Measurements from ENCODE around the gene ELAPOR1.

DNA sequence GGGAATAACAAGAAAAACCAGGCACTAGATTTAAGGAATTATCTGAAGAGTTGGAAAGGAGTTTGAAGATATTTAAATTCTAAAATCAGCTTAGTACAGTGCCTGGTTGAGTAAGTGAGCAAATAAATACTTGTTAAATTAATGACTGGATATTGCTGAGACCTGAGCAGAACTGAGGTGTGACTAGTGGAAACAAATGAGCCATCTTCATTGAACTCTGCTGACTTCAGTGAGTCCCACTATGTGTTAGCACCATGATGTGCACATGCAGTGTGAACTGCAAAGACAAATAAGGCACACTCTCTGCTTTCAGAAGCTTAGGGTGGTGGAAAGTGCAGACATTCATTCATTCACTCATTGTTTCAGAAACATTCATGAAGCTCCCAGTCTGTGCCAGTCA is 48.7 kb downstream of the ELAPOR1 start:
- TF ChIP-seq, protein P1, sequence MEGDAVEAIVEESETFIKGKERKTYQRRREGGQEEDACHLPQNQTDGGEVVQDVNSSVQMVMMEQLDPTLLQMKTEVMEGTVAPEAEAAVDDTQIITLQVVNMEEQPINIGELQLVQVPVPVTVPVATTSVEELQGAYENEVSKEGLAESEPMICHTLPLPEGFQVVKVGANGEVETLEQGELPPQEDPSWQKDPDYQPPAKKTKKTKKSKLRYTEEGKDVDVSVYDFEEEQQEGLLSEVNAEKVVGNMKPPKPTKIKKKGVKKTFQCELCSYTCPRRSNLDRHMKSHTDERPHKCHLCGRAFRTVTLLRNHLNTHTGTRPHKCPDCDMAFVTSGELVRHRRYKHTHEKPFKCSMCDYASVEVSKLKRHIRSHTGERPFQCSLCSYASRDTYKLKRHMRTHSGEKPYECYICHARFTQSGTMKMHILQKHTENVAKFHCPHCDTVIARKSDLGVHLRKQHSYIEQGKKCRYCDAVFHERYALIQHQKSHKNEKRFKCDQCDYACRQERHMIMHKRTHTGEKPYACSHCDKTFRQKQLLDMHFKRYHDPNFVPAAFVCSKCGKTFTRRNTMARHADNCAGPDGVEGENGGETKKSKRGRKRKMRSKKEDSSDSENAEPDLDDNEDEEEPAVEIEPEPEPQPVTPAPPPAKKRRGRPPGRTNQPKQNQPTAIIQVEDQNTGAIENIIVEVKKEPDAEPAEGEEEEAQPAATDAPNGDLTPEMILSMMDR (IDR thresholded peaks at IDR 0.05): no peak
- no peak for TF ChIP-seq POLR2AphosphoS5 (IDR thresholded peaks at IDR 0.05)

All from gastroesophageal sphincter (tissue), 3 donors.